PFSK-1 (cell line): Measurements from ENCODE around the gene CD163L1.

Experiments
- POLR2AphosphoS5 ChIP-seq: IDR thresholded peaks from 2 replicates; pipeline ENCODE4 v1.6.1; 2012; ENCODE audit warnings: low read depth, mild to moderate bottlenecking, control low read depth, low read length, moderate library complexity
- REST ChIP-seq, 2 experiments: IDR thresholded peaks; 2 replicates each; pipeline versions ENCODE4 v1.6.1 to v1.8.0; 2011 to 2012; ENCODE audit warnings: low read depth in 2 of 2, low read length in 2 of 2, control low read depth in 1 of 2, inconsistent platforms in 1 of 2, mild to moderate bottlenecking in 1 of 2, moderate library complexity in 1 of 2; ENCODE audit not compliant: insufficient read depth in 1 of 2
- SIN3A ChIP-seq: IDR thresholded peaks from 2 replicates; pipeline ENCODE4 v1.6.1; 2012; ENCODE audit warnings: mild to moderate bottlenecking, low read length, moderate library complexity, borderline replicate concordance; ENCODE audit not compliant: insufficient read depth
- TAF1 ChIP-seq: IDR thresholded peaks from 2 replicates; pipeline ENCODE4 v1.6.1; 2012; ENCODE audit warnings: low read length, control low read depth, borderline replicate concordance; ENCODE audit not compliant: insufficient read depth

GRCh38 chr12:7479771-7480170 is 35.8 kb upstream of the CD163L1 start:
- TF ChIP-seq POLR2AphosphoS5 (no peak), REST (IDR thresholded peaks at IDR 0.05; ENCODE audit: insufficient read depth in 1 of 2, low read depth in 2 of 2, low read length in 2 of 2) (no peak), TAF1 (no peak), SIN3A (no peak)
